Esophagus muscularis mucosa (tissue), 4 donors: ENCODE data around the gene SLC29A4. TPM values are rescaled to one million over a fixed set of nuclear protein-coding genes. Genes with fewer than 3 reads are reported as not detected.
"Not testable (repeated sequence)": the region's sequence is repeated elsewhere in the genome, so short reads cannot be mapped to it uniquely, and the experiment has no call there.

Experiments used
- DNase-seq: peaks from one replicate; pipeline ENCODE4 v3.0.0-alpha.2; 2017; ENCODE audit errors: extremely low spot score
- H3K27ac ChIP-seq, 4 donors: fragments of 200-600 bp; sonication (generic); replicated peaks in 1 of 4; 1 replicate in 3 of 4; 2 replicates in 1 of 4; pipeline ENCODE4 v1.5.1; 2016 to 2019; ENCODE audit warnings: mild to moderate bottlenecking in 1 of 4
- H3K27me3 ChIP-seq, 4 donors: fragments of 200-600 bp; sonication (generic); one replicate each; pipeline versions ENCODE4 v1.5.1 to v1.6.0; 2016 to 2019
- H3K36me3 ChIP-seq, 4 donors: fragments of 200-600 bp; sonication (generic); one replicate each; pipeline ENCODE4 v1.5.1; 2016 to 2019
- H3K4me1 ChIP-seq, 4 donors: fragments of 200-600 bp; sonication (generic); one replicate each; pipeline ENCODE4 v1.5.1; 2016 to 2019
- H3K4me3 ChIP-seq, 4 donors: fragments of 200-600 bp; sonication (generic); 1 replicate in 2 of 4; 2 replicates in 2 of 4; pipeline ENCODE4 v1.5.1; 2016 to 2019; ENCODE audit warnings: mild to moderate bottlenecking in 4 of 4, moderate library complexity in 1 of 4
- H3K9me3 ChIP-seq, 4 donors: fragments of 200-600 bp; sonication (generic); 1 replicate in 3 of 4; 2 replicates in 1 of 4; pipeline ENCODE4 v1.5.1; 2016 to 2019
- EP300 ChIP-seq: sonication (generic); formaldehyde crosslinking; IDR thresholded peaks from one replicate; pipeline ENCODE4 v1.6.1; 2017; ENCODE audit warnings: antibody characterized with exemption
- POLR2A ChIP-seq: fragments of 450-650 bp; IDR thresholded peaks from one replicate; pipeline ENCODE4 v1.6.1; 2017; ENCODE audit warnings: antibody characterized with exemption, moderate library complexity, mild to moderate bottlenecking, low read depth
- POLR2AphosphoS5 ChIP-seq, 2 donors: sonication (generic); formaldehyde crosslinking; IDR thresholded peaks; one replicate each; pipeline ENCODE4 v1.6.1; 2017; ENCODE audit warnings: antibody characterized with exemption in 2 of 2
- WGBS: methylation state at CpG from one replicate; pipeline ENCODE4 v1.1.5; 2018; 5-methylcytosine and 5-hydroxymethylcytosine counted together
- intact Hi-C: fragments of 100-400 bp; cut with DNase I; formaldehyde crosslinking; loops from one replicate; pipeline ENCODE4 v1.15.1; 2023
- total RNA-seq, 4 donors: library from RNA; depleted of rRNA; stranded (reverse); fragments of >200 nt; gene quantifications; one replicate each; pipeline versions ENCODE4 v1.1.0 to v1.2.1, GENCODE V29; 2016
- TF ChIP-seq, protein P1 (sequence below), 3 experiments: fragments of 200-600 bp in 2 of 3; fragments of 450-650 bp in 1 of 3; sonication (generic) in 2 of 3; IDR thresholded peaks; one replicate each; pipeline ENCODE4 v1.5.1; 2017 to 2019; ENCODE audit warnings: antibody characterized with exemption in 3 of 3, mild to moderate bottlenecking in 2 of 3, moderate library complexity in 1 of 3

SLC29A4 gene
- total RNA-seq, 4 donors from 2014 or later, result 2.5 to 6.3 (median 4.1) TPM

DNA sequence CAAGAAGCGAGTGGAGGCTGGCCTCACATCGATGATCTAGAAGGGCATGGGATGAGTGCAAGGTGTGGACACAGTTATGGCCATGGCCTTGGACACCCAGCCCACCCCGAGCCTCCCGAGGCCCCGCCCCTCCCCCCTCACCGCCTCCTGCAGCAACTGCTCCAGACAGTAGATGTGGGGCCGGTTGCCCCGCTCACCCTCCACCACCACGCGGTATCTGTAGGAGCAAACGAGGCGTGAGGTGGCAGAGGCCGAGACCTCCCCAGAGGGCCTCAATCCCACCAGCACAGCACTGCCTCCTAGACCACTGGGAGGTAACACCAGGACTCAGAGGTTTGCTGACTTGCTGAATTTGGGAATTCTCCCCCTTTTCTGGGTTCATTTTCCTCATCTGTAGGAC is 37.6 kb downstream of the SLC29A4 start:
- intact Hi-C loops, result no loop called here
- Histone ChIP-seq H3K27me3 (no peaks in the 10 kb centered on the region), H3K36me3 (peaks cover 72 to 99% (median 93%) of the 10 kb centered on the region in 4 donors), H3K27ac (no peak overlapping the region), H3K9me3 (peaks cover 0 to 11% (median 4%) of the 10 kb centered on the region in 4 donors), H3K4me3 (no peak overlapping the region), H3K4me1 (no peaks in the 10 kb centered on the region)
- no peak for DNase-seq
- TF ChIP-seq POLR2AphosphoS5 (IDR thresholded peaks at IDR 0.05) (no peak), POLR2A (no peak), EP300 (no peak)
- TF ChIP-seq, protein P1, sequence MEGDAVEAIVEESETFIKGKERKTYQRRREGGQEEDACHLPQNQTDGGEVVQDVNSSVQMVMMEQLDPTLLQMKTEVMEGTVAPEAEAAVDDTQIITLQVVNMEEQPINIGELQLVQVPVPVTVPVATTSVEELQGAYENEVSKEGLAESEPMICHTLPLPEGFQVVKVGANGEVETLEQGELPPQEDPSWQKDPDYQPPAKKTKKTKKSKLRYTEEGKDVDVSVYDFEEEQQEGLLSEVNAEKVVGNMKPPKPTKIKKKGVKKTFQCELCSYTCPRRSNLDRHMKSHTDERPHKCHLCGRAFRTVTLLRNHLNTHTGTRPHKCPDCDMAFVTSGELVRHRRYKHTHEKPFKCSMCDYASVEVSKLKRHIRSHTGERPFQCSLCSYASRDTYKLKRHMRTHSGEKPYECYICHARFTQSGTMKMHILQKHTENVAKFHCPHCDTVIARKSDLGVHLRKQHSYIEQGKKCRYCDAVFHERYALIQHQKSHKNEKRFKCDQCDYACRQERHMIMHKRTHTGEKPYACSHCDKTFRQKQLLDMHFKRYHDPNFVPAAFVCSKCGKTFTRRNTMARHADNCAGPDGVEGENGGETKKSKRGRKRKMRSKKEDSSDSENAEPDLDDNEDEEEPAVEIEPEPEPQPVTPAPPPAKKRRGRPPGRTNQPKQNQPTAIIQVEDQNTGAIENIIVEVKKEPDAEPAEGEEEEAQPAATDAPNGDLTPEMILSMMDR (IDR thresholded peaks at IDR 0.05), result no peak
- 100% methylated on average over 2 of the region's 13 CpGs for WGBS

DNA sequence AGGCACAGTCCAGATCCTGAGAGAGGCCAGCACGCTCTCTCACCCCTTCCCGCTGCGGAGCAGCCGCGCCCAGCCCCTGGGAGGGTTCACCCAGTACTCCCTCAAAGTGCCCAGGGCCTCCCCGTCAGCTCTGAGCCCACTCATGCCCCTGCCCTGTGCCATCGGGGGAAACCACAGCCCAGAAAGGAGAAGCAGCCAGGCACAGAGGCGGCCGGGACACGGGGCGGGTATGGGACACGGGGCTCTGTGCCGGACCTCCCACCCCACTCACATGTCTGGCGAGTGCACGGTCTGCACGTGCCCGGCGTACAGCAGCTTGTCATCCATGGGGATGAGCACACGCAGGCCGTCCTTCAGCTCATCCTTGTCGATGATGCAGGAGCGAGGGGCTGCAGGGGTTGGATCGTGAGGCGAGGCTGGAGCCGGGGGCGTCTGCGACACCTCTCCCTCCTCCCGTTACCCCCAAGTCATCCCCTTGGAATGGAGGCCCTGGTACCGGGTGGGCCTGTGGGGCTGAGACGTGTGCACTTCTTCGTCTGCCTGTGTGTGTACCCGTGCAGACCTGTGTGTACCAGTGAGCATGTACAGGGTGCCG is 38.2 kb downstream of the SLC29A4 start:
- no peak overlapping the region for H3K4me3 ChIP-seq
- H3K27ac ChIP-seq, result no peak overlapping the region
- 92% methylated on average over 25 of the region's 33 CpGs for WGBS
- H3K27me3 ChIP-seq, result no peaks in the 10 kb centered on the region
- no peak for TF ChIP-seq POLR2A
- TF ChIP-seq, protein P1 (IDR thresholded peaks at IDR 0.05), result no peak
- no peak for TF ChIP-seq POLR2AphosphoS5 (IDR thresholded peaks at IDR 0.05)
- TF ChIP-seq EP300, result no peak
- peaks cover 67 to 99% (median 91%) of the 10 kb centered on the region in 4 donors for H3K36me3 ChIP-seq
- DNase-seq, result no peak
- intact Hi-C loops, result no loop called here
- peaks cover 0 to 11% (median 4%) of the 10 kb centered on the region in 4 donors for H3K9me3 ChIP-seq
- H3K4me1 ChIP-seq, result no peaks in the 10 kb centered on the region

DNA sequence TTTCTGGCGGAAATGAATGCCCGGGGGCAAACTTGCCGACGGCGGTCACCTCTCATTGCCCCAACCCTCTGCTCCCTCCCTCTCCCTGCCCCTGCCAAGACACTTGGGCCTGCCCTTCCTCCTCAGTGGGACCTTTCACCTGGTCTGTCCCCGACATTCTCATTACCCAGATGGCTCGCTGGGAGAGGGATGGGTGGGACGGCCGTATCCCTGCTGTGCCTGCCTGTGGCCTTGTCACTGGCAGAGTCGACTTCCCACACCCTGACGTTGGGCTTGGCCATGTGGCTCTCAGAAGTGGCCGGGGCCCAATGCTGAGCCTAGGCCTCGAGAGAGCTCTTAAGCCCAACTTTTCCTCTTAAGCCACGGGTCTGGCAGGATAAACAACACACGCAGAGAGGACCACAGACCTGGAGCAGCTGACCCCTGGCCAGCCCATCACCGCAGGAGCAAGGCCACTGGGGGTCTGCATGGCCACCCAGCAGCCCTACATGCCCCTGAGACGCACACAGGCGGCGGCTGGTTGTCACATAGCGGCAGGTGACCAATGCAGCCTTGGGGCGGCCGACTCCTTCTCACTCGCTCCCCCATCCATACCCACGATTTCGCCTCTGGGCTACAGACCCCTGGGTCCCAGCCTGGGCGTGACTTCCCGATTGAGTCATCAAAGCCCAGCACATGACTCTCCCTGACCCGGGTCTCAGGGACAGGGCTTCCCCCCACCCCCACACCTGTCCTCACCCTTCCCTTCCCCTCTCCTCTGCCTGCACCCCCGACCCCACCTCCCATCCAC is 40.1 kb downstream of the SLC29A4 start:
- Histone ChIP-seq H3K9me3 (peaks cover 0 to 11% (median 4%) of the 10 kb centered on the region in 4 donors), H3K4me3 (no peak overlapping the region), H3K27me3 (no peaks in the 10 kb centered on the region), H3K36me3 (peaks cover 68 to 100% (median 92%) of the 10 kb centered on the region in 4 donors), H3K4me1 (peaks cover 0 to 6% (median 5%) of the 10 kb centered on the region in 4 donors), H3K27ac (no peak overlapping the region)
- intact Hi-C loops, result no loop called here
- 85% methylated on average over 20 of the region's 29 CpGs for WGBS
- DNase-seq, result no peak
- no peak for TF ChIP-seq POLR2AphosphoS5 (IDR thresholded peaks at IDR 0.05)
- TF ChIP-seq, protein P1 (IDR thresholded peaks at IDR 0.05), result no peak
- no peak for TF ChIP-seq EP300
- no peak for TF ChIP-seq POLR2A

DNA sequence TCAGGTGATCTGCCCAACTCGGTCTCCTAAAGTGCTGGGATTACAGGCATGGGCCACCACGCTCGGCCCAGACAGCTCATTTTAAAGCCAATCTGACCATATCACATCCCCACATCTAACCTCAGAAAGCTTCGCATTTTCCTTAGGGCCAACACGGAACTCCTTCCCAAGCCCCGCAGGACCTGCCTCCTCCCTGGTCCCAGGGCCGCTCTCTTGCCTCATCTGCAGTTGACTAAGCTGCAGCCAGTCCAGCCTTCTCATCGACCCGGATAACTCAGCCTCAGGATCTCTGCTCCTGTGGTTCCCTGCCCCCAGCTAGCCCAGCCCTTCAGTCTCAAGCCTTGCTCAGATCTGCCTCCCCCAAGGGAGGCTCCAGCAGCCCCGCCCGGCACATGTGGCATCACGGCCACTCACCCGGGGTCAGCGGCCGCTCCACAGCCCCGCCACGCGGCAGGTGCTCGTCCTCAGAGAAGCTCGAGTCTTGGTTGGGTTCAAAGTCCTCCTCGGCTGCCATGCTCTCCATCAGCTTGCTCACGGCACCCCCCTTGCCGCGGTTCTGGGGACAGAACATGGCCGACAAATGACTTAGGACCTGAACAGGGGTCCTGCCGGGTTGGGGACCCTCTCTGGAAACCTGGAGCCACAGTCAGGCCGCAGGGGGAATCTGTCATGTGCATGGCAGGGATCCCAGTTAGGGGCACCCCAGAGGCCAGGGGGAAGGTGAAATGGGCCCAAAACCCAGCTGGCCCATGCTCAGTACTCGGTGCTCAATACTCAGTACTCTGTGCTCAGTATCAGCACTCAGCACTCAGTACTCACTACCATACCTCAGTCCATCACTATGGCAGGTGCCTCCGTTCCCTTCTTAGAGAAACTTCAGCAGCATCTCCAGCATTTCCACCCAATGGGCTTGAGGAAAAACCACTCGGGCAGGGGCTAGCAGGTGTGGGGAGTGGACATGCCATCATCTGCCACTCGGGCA is 41.3 kb downstream of the SLC29A4 start:
- H3K27me3 ChIP-seq, DNase-seq, H3K4me3 ChIP-seq, H3K9me3 ChIP-seq, H3K27ac ChIP-seq, intact Hi-C loops: not testable (repeated sequence)
- peaks cover 67 to 100% (median 91%) of the 10 kb centered on the region in 4 donors for H3K36me3 ChIP-seq
- H3K4me1 ChIP-seq, result peaks cover 0 to 11% (median 9%) of the 10 kb centered on the region in 4 donors
- 85% methylated on average over 19 of the region's 31 CpGs for WGBS
